SIG-M5 treated with dmso at 0.1 percent for 504 hours (cell line): ENCODE measurements around the gene HP1BP3.
"Not testable (repeated sequence)": the region's sequence is repeated elsewhere in the genome, so short reads cannot be mapped to it uniquely, and the experiment has no call there.

Experiments used
- DNase-seq: peaks from one replicate; lab custom pipeline; 2025; ENCODE audit not compliant: unreplicated experiment; lab: John Stamatoyannopoulos, UW

The HP1BP3 gene

GRCh38 chr1:20787029-20787839, at the start of gene HP1BP3:
HP1BP3 (minus strand) TSS chr1:20787307; CDS start chr1:20780440, 6,867 bp downstream.
- DNase-seq, result peak; percentile 51

GRCh38 chr1:20836230-20836629, 49.1 kb upstream of the HP1BP3 start:
- no peak for DNase-seq

- no peak for DNase-seq
These were observed 47.7 kb upstream of the HP1BP3 start for GRCh38 chr1:20834780-20835179.

GRCh38 chr1:20834192-20834591, 47.1 kb upstream of the HP1BP3 start:
- no peak for DNase-seq

GRCh38 chr1:20830378-20830777, 43.3 kb upstream of the HP1BP3 start:
- DNase-seq, result no peak

- no peak for DNase-seq
These were observed 42.8 kb upstream of the HP1BP3 start for GRCh38 chr1:20829946-20830345.

GRCh38 chr1:20829531-20829930, 42.4 kb upstream of the HP1BP3 start:
- DNase-seq, result no peak

- no peak for DNase-seq
These were observed 36.7 kb upstream of the HP1BP3 start for GRCh38 chr1:20823845-20824244.

- peak; percentile 21 for DNase-seq
These were observed 34.4 kb upstream of the HP1BP3 start for GRCh38 chr1:20821466-20821865.

- no peak for DNase-seq
These were observed 32.7 kb upstream of the HP1BP3 start for GRCh38 chr1:20819818-20820217.

- no peak for DNase-seq
These were observed 27.4 kb upstream of the HP1BP3 start for GRCh38 chr1:20814534-20814871.

GRCh38 chr1:20811916-20812315, 24.8 kb upstream of the HP1BP3 start:
- no peak for DNase-seq

- DNase-seq, result no peak
These were observed 6.1 kb upstream of the HP1BP3 start for GRCh38 chr1:20793236-20793635.

- no peak for DNase-seq
These were observed 5.1 kb upstream of the HP1BP3 start for GRCh38 chr1:20792196-20792595.

- DNase-seq, result no peak
These were observed 3.7 kb upstream of the HP1BP3 start for GRCh38 chr1:20790785-20791184.

GRCh38 chr1:20789598-20789997, 2.5 kb upstream of the HP1BP3 start:
- DNase-seq, result not testable (repeated sequence)

- peak; percentile 47 for DNase-seq
These were observed 1.0 kb upstream of the HP1BP3 start for GRCh38 chr1:20787840-20788795.

GRCh38 chr1:20786253-20787028, 666 bp downstream of the HP1BP3 start:
- DNase-seq, result peak; percentile 89

GRCh38 chr1:20785907-20786252, 1.2 kb downstream of the HP1BP3 start:
- DNase-seq, result no peak

GRCh38 chr1:20775700-20776099, 11.4 kb downstream of the HP1BP3 start:
- DNase-seq, result no peak

- DNase-seq, result no peak
These were observed 15.3 kb downstream of the HP1BP3 start for GRCh38 chr1:20771780-20772179.
